Measurements from ENCODE around the gene CCL13. TPM values are rescaled to one million over a fixed set of nuclear protein-coding genes. Genes with fewer than 3 reads are reported as not detected.

Gene CCL13
- polyA plus RNA-seq, 3 donors: not detected

DNA sequence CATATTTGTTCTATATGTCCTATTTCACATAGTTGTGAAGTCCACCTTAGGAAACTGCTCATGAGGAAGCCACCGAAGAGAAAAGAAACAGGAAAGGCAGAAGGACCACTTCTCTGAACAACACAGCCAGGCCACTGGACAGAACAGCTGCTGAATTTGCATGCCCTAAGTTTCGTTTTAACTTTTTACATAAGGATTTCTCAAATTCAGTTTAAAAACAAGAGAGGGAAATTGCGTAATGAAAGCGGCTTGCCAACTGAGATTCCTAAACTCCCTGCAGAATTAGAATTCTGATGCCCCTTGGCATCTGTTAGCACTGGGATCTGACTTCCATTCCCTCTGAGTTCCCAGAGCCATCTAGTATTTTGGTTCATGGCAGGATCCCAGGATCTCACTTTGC, 42.0 kb upstream of the CCL13 start:
- no peaks in the 10 kb centered on the region for H4K20me1 ChIP-seq (ENCODE audit: insufficient read depth, low read length)
- H3K4me1 Mint-ChIP-seq: peaks cover 47% of the 10 kb centered on the region
- no peaks in the 10 kb centered on the region for H3K27me3 Mint-ChIP-seq (ENCODE audit: low read depth in 3 of 3)
- peaks cover 40 to 43% of the 10 kb centered on the region in 2 donors for H3K4me1 ChIP-seq (ENCODE audit: control insufficient read depth in 1 of 2, insufficient read depth in 2 of 2, low read length in 2 of 2)
- H3K4me2 ChIP-seq (replicated peaks; ENCODE audit: extremely low read depth, low read length, poor library complexity, severe bottlenecking): peak overlapping the region; percentile 62
- peak; percentile 53 to 80 (median 70) for DNase-seq
- no peaks in the 10 kb centered on the region for H3K27me3 ChIP-seq (ENCODE audit: control insufficient read depth in 2 of 2, insufficient read depth in 2 of 2, low read length in 2 of 2)
- H3K4me3 ChIP-seq (replicated peaks in 1 of 3; ENCODE audit: low read depth in 2 of 3, low read length in 3 of 3): peak overlapping the region in 1 of 3 experiments; percentile 48
- H2AFZ ChIP-seq (ENCODE audit: insufficient read depth, low read depth, low read length, poor library complexity, severe bottlenecking): no peak overlapping the region
- TF ChIP-seq, protein P1, sequence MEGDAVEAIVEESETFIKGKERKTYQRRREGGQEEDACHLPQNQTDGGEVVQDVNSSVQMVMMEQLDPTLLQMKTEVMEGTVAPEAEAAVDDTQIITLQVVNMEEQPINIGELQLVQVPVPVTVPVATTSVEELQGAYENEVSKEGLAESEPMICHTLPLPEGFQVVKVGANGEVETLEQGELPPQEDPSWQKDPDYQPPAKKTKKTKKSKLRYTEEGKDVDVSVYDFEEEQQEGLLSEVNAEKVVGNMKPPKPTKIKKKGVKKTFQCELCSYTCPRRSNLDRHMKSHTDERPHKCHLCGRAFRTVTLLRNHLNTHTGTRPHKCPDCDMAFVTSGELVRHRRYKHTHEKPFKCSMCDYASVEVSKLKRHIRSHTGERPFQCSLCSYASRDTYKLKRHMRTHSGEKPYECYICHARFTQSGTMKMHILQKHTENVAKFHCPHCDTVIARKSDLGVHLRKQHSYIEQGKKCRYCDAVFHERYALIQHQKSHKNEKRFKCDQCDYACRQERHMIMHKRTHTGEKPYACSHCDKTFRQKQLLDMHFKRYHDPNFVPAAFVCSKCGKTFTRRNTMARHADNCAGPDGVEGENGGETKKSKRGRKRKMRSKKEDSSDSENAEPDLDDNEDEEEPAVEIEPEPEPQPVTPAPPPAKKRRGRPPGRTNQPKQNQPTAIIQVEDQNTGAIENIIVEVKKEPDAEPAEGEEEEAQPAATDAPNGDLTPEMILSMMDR (IDR thresholded peaks at IDR 0.05): no peak
- H3K36me3 ChIP-seq (replicated peaks in 1 of 2; ENCODE audit: control insufficient read depth in 1 of 2, insufficient read depth in 2 of 2, low read length in 2 of 2): no peaks in the 10 kb centered on the region
- no peak overlapping the region for H3K9ac ChIP-seq (ENCODE audit: insufficient read depth, low read length, poor library complexity, severe bottlenecking)
- 0% methylated on average over 3 of the region's 4 CpGs for WGBS (ENCODE audit: insufficient coverage)
- peak overlapping the region in 1 of 2 donors; percentile 76 for H3K27ac ChIP-seq (ENCODE audit: low read depth in 1 of 2, low read length in 2 of 2)
- H3K79me2 ChIP-seq (ENCODE audit: insufficient read depth, low read length): no peaks in the 10 kb centered on the region
- peaks cover 0 to 2% of the 10 kb centered on the region in 2 donors for H3K36me3 Mint-ChIP-seq
- H3K4me3 Mint-ChIP-seq: peak overlapping the region in 1 of 2 donors; percentile 43
- intact Hi-C loops (cut with micrococcal nuclease): loop anchor here in 1 of 2 donors (10.0 kb wide), 1 partner anchor 59 kb away; the partner anchor contains the start of gene CCL2
- no peaks in the 10 kb centered on the region for H3K9me3 ChIP-seq (replicated peaks in 1 of 2; ENCODE audit: control insufficient read depth in 1 of 2, insufficient read depth in 1 of 2, low read length in 2 of 2)
- no peaks in the 10 kb centered on the region for H3K9me3 Mint-ChIP-seq
- peak overlapping the region; percentile 50 to 92 (median 86) for H3K27ac Mint-ChIP-seq

DNA sequence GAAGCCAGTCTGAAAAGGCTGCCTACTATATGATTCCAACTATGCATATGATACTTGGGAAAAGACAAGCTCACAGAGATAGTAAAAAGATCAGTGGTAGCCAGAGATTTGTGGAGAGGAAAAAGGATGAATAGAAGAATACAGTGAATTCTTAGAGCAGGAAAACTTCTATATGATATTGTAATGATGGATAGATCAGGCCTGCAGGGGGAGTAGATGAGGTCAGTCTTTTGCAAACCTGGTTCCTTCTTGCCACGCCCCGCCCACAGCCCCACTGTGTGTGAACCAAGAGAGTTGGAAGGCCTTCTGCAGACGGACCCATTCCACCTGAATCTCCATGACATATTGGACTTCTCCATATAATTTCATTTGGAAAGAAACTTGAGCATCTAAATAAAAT, 37.8 kb upstream of the CCL13 start:
- DNase-seq: peak in 2 of 3 donors; percentile 42 to 56
- TF ChIP-seq, protein P1 (IDR thresholded peaks at IDR 0.05): peak; percentile 65
- H3K27me3 ChIP-seq (ENCODE audit: control insufficient read depth in 2 of 2, insufficient read depth in 2 of 2, low read length in 2 of 2): no peaks in the 10 kb centered on the region
- no peak overlapping the region for H3K9ac ChIP-seq (ENCODE audit: insufficient read depth, low read length, poor library complexity, severe bottlenecking)
- Mint-ChIP-seq H3K36me3 (peaks cover 0 to 3% of the 10 kb centered on the region in 2 donors), H3K4me3 (no peak overlapping the region), H3K27me3 (ENCODE audit: low read depth in 3 of 3) (peaks cover 0 to 1% (median 0%) of the 10 kb centered on the region in 3 donors), H3K9me3 (peaks cover 0 to 3% (median 0%) of the 10 kb centered on the region in 7 donors), H3K27ac (peak overlapping the region in 3 of 7 donors; percentile 3 to 51 (median 13)), H3K4me1 (peaks cover 41% of the 10 kb centered on the region)
- no peak overlapping the region for H3K4me2 ChIP-seq (replicated peaks; ENCODE audit: extremely low read depth, low read length, poor library complexity, severe bottlenecking)
- H4K20me1 ChIP-seq (ENCODE audit: insufficient read depth, low read length): no peaks in the 10 kb centered on the region
- H3K79me2 ChIP-seq (ENCODE audit: insufficient read depth, low read length): no peaks in the 10 kb centered on the region
- H3K4me1 ChIP-seq (ENCODE audit: control insufficient read depth in 1 of 2, insufficient read depth in 2 of 2, low read length in 2 of 2): peaks cover 36 to 38% of the 10 kb centered on the region in 2 donors
- H3K4me3 ChIP-seq (replicated peaks in 1 of 3; ENCODE audit: low read depth in 2 of 3, low read length in 3 of 3): no peak overlapping the region
- no CpG with 5 or more reads among the region's 3 CpGs for WGBS (ENCODE audit: insufficient coverage)
- no peaks in the 10 kb centered on the region for H3K36me3 ChIP-seq (replicated peaks in 1 of 2; ENCODE audit: control insufficient read depth in 1 of 2, insufficient read depth in 2 of 2, low read length in 2 of 2)
- H3K27ac ChIP-seq (ENCODE audit: low read depth in 1 of 2, low read length in 2 of 2): peak overlapping the region in 1 of 2 donors; percentile 16
- no peak overlapping the region for H2AFZ ChIP-seq (ENCODE audit: insufficient read depth, low read depth, low read length, poor library complexity, severe bottlenecking)
- no peaks in the 10 kb centered on the region for H3K9me3 ChIP-seq (replicated peaks in 1 of 2; ENCODE audit: control insufficient read depth in 1 of 2, insufficient read depth in 1 of 2, low read length in 2 of 2)
- intact Hi-C loops (cut with micrococcal nuclease): loop anchor here in 1 of 2 donors (10.0 kb wide), 1 partner anchor 64 kb away; the partner anchor contains the start of gene CCL2

All from CD14-positive monocyte (primary cell).